ENCODE measurements around the gene CRYBG1.

CRYBG1 gene

GRCh38 chr6:106360410-106360988 lies at the start of gene CRYBG1:
CRYBG1 (plus strand) TSS chr6:106360717; CDS start chr6:106360909, 192 bp downstream.
- in situ Hi-C loops (cut with MboI; ENCODE audit: low sequenced_read_pairs) = no loop called here

GRCh38 chr6:106315765-106316374 lies 44.6 kb upstream of the CRYBG1 start:
- in situ Hi-C loops (cut with MboI; ENCODE audit: low sequenced_read_pairs) = no loop called here

GRCh38 chr6:106316375-106316766 lies 44.1 kb upstream of the CRYBG1 start:
- in situ Hi-C loops (cut with MboI; ENCODE audit: low sequenced_read_pairs) = no loop called here

- in situ Hi-C loops (cut with MboI; ENCODE audit: low sequenced_read_pairs) = no loop called here
These were observed 42.5 kb upstream of the CRYBG1 start for GRCh38 chr6:106318061-106318460.

- in situ Hi-C loops (cut with MboI; ENCODE audit: low sequenced_read_pairs) = no loop called here
These were observed 41.7 kb upstream of the CRYBG1 start for GRCh38 chr6:106318851-106319250.

GRCh38 chr6:106321940-106322339 lies 38.6 kb upstream of the CRYBG1 start:
- in situ Hi-C loops (cut with MboI; ENCODE audit: low sequenced_read_pairs) = no loop called here

- in situ Hi-C loops (cut with MboI; ENCODE audit: low sequenced_read_pairs) = no loop called here
These were observed 35.7 kb upstream of the CRYBG1 start for GRCh38 chr6:106324726-106325335.

- in situ Hi-C loops (cut with MboI; ENCODE audit: low sequenced_read_pairs) = no loop called here
These were observed 35.0 kb upstream of the CRYBG1 start, which contains the start of gene ATG5 for GRCh38 chr6:106325336-106326178. ATG5 (minus strand) TSS chr6:106325760; CDS start chr6:106316208, 9,552 bp downstream.

GRCh38 chr6:106334646-106335448 lies 25.7 kb upstream of the CRYBG1 start:
- in situ Hi-C loops (cut with MboI; ENCODE audit: low sequenced_read_pairs) = no loop called here

- in situ Hi-C loops (cut with MboI; ENCODE audit: low sequenced_read_pairs) = no loop called here
These were observed 21.0 kb upstream of the CRYBG1 start for GRCh38 chr6:106339334-106340029.

- in situ Hi-C loops (cut with MboI; ENCODE audit: low sequenced_read_pairs) = no loop called here
These were observed 13.3 kb upstream of the CRYBG1 start for GRCh38 chr6:106347219-106347618.

- in situ Hi-C loops (cut with MboI; ENCODE audit: low sequenced_read_pairs) = no loop called here
These were observed 4.1 kb upstream of the CRYBG1 start for GRCh38 chr6:106356378-106356777.

- in situ Hi-C loops (cut with MboI; ENCODE audit: low sequenced_read_pairs) = no loop called here
These were observed 533 bp upstream of the CRYBG1 start for GRCh38 chr6:106359959-106360409.

GRCh38 chr6:106360989-106361430 lies 493 bp downstream of the CRYBG1 start:
- in situ Hi-C loops (cut with MboI; ENCODE audit: low sequenced_read_pairs) = no loop called here

GRCh38 chr6:106363401-106364138 lies 3.1 kb downstream of the CRYBG1 start:
- in situ Hi-C loops (cut with MboI; ENCODE audit: low sequenced_read_pairs) = no loop called here

GRCh38 chr6:106369739-106370138 lies 9.2 kb downstream of the CRYBG1 start:
- in situ Hi-C loops (cut with MboI; ENCODE audit: low sequenced_read_pairs) = no loop called here

- in situ Hi-C loops (cut with MboI; ENCODE audit: low sequenced_read_pairs) = no loop called here
These were observed 10.1 kb downstream of the CRYBG1 start for GRCh38 chr6:106370639-106371038.

GRCh38 chr6:106372838-106373501 lies 12.5 kb downstream of the CRYBG1 start:
- in situ Hi-C loops (cut with MboI; ENCODE audit: low sequenced_read_pairs) = no loop called here
